Measurements from ENCODE around the gene PSMB4.

The PSMB4 gene

GRCh38 chr1:151369302-151369610 is 30.1 kb upstream of the PSMB4 start:
- peaks cover 27% of the 10 kb centered on the region for H3K4me1 ChIP-seq (ENCODE audit: control insufficient read depth, insufficient read depth, low read length, unreplicated experiment)
- peaks cover 10% of the 10 kb centered on the region; the same call in 1 of the 2 replicates for H3K36me3 ChIP-seq (ENCODE audit: insufficient read depth, low read length)
- H2AFZ ChIP-seq (ENCODE audit: low read length, unreplicated experiment): no peak overlapping the region
- H3K27ac ChIP-seq (ENCODE audit: low read depth, low read length): no peak overlapping the region
- H3K79me2 ChIP-seq (ENCODE audit: control insufficient read depth, insufficient read depth, low read length, unreplicated experiment): no peaks in the 10 kb centered on the region
- H3K4me3 ChIP-seq (ENCODE audit: low read depth, low read length): no peak overlapping the region
- H3K27me3 ChIP-seq (ENCODE audit: insufficient read depth, low read length): no peaks in the 10 kb centered on the region

GRCh38 chr1:151369621-151370048 is 29.7 kb upstream of the PSMB4 start:
- peaks cover 7% of the 10 kb centered on the region; the same call in 1 of the 2 replicates for H3K36me3 ChIP-seq (ENCODE audit: insufficient read depth, low read length)
- H3K27me3 ChIP-seq (ENCODE audit: insufficient read depth, low read length): no peaks in the 10 kb centered on the region
- no peak overlapping the region for H2AFZ ChIP-seq (ENCODE audit: low read length, unreplicated experiment)
- peaks cover 27% of the 10 kb centered on the region for H3K4me1 ChIP-seq (ENCODE audit: control insufficient read depth, insufficient read depth, low read length, unreplicated experiment)
- H3K4me3 ChIP-seq (ENCODE audit: low read depth, low read length): no peak overlapping the region
- H3K27ac ChIP-seq (ENCODE audit: low read depth, low read length): no peak overlapping the region
- H3K79me2 ChIP-seq (ENCODE audit: control insufficient read depth, insufficient read depth, low read length, unreplicated experiment): no peaks in the 10 kb centered on the region

- Histone ChIP-seq H3K4me3 (ENCODE audit: low read depth, low read length) (no peak overlapping the region), H3K27me3 (ENCODE audit: insufficient read depth, low read length) (no peaks in the 10 kb centered on the region), H3K36me3 (ENCODE audit: insufficient read depth, low read length) (0 out of 2 replicates have a peak, but pooled peaks cover under 1% of the 10 kb centered on the region), H3K79me2 (ENCODE audit: control insufficient read depth, insufficient read depth, low read length, unreplicated experiment) (no peaks in the 10 kb centered on the region), H2AFZ (ENCODE audit: low read length, unreplicated experiment) (no peak overlapping the region), H3K4me1 (ENCODE audit: control insufficient read depth, insufficient read depth, low read length, unreplicated experiment) (peaks cover 27% of the 10 kb centered on the region), H3K27ac (ENCODE audit: low read depth, low read length) (no peak overlapping the region)
These were observed 29.0 kb upstream of the PSMB4 start for GRCh38 chr1:151370211-151370911.

DNA sequence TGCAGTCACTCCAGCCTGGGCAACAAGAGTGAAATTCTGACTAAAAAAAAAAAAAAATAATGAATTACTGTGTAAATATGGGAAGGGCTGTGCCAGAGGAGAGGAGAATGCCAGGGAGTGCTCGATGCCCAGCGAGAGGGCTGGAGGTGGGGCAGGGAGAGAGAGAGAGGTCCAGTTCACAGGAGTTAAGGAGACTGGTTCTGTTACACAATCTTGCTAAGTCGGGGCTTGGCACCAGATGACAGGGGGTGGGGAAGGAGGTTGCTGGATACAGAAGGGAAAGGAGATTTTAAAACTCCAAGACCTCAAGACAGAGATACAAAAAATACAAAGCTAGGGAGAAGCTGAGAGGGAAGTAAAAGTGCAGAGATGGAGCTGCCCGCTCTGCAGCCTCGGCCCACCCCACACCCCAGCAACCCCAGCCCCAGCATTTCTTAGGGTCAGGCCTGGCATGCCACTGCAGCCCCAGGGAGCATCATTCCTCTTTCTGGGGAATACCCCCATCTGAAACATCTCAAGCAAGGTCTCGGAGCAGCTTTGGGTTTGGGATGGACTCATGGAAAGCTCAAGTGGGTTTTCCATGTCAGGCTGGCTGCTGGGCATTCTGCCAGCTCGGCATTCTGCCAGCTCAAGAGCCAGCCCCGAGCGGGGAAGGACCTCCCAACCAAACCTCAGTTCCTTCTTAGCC is 27.9 kb upstream of the PSMB4 start:
- peak overlapping the region; percentile 81 for H3K4me3 ChIP-seq (ENCODE audit: low read depth, low read length)

GRCh38 chr1:151372058-151372934 is 27.1 kb upstream of the PSMB4 start, which contains the start of gene SELENBP1:
Gene SELENBP1, minus strand, starts transcription at chr1:151372705. Its CDS starts 64 bp downstream, at chr1:151372641.
- Histone ChIP-seq H2AFZ (ENCODE audit: low read length, unreplicated experiment) (no peak within 1 kb of the TSS), H3K36me3 (ENCODE audit: insufficient read depth, low read length) (no peaks in the 10 kb centered on the region), H3K4me3 (ENCODE audit: low read depth, low read length) (peak within 1 kb of the TSS; percentile 81), H3K27ac (ENCODE audit: low read depth, low read length) (peak within 1 kb of the TSS; percentile 16; the same call in 1 of the 2 replicates), H3K79me2 (ENCODE audit: control insufficient read depth, insufficient read depth, low read length, unreplicated experiment) (no peaks in the 10 kb centered on the region), H3K4me1 (ENCODE audit: control insufficient read depth, insufficient read depth, low read length, unreplicated experiment) (peaks cover 27% of the 10 kb centered on the region), H3K27me3 (ENCODE audit: insufficient read depth, low read length) (no peaks in the 10 kb centered on the region)

More for the DNA sequence above, 27.9 kb upstream of the PSMB4 start:
- Histone ChIP-seq H3K27me3 (ENCODE audit: insufficient read depth, low read length) (no peaks in the 10 kb centered on the region), H3K4me1 (ENCODE audit: control insufficient read depth, insufficient read depth, low read length, unreplicated experiment) (peaks cover 27% of the 10 kb centered on the region), H2AFZ (ENCODE audit: low read length, unreplicated experiment) (no peak overlapping the region), H3K36me3 (ENCODE audit: insufficient read depth, low read length) (no peaks in the 10 kb centered on the region), H3K27ac (ENCODE audit: low read depth, low read length) (peak overlapping the region; percentile 16; the same call in 1 of the 2 replicates), H3K79me2 (ENCODE audit: control insufficient read depth, insufficient read depth, low read length, unreplicated experiment) (no peaks in the 10 kb centered on the region)

GRCh38 chr1:151373196-151373595 is 26.2 kb upstream of the PSMB4 start:
- Histone ChIP-seq H3K4me1 (ENCODE audit: control insufficient read depth, insufficient read depth, low read length, unreplicated experiment) (peaks cover 26% of the 10 kb centered on the region), H3K27me3 (ENCODE audit: insufficient read depth, low read length) (no peaks in the 10 kb centered on the region), H3K79me2 (ENCODE audit: control insufficient read depth, insufficient read depth, low read length, unreplicated experiment) (no peaks in the 10 kb centered on the region), H3K4me3 (ENCODE audit: low read depth, low read length) (no peak overlapping the region), H3K27ac (ENCODE audit: low read depth, low read length) (no peak overlapping the region), H2AFZ (ENCODE audit: low read length, unreplicated experiment) (no peak overlapping the region), H3K36me3 (ENCODE audit: insufficient read depth, low read length) (no peaks in the 10 kb centered on the region)

- Histone ChIP-seq H3K36me3 (ENCODE audit: insufficient read depth, low read length) (no peaks in the 10 kb centered on the region), H3K4me3 (ENCODE audit: low read depth, low read length) (no peak overlapping the region), H3K27me3 (ENCODE audit: insufficient read depth, low read length) (no peaks in the 10 kb centered on the region), H3K79me2 (ENCODE audit: control insufficient read depth, insufficient read depth, low read length, unreplicated experiment) (no peaks in the 10 kb centered on the region), H3K4me1 (ENCODE audit: control insufficient read depth, insufficient read depth, low read length, unreplicated experiment) (peaks cover under 1% of the 10 kb centered on the region), H3K27ac (ENCODE audit: low read depth, low read length) (no peak overlapping the region), H2AFZ (ENCODE audit: low read length, unreplicated experiment) (no peak overlapping the region)
These were observed 22.1 kb upstream of the PSMB4 start for GRCh38 chr1:151377150-151377884.

- H3K27ac ChIP-seq (ENCODE audit: low read depth, low read length): no peak overlapping the region
- H3K4me3 ChIP-seq (ENCODE audit: low read depth, low read length): no peak overlapping the region
- H3K4me1 ChIP-seq (ENCODE audit: control insufficient read depth, insufficient read depth, low read length, unreplicated experiment): no peaks in the 10 kb centered on the region
- H3K27me3 ChIP-seq (ENCODE audit: insufficient read depth, low read length): no peaks in the 10 kb centered on the region
- H3K79me2 ChIP-seq (ENCODE audit: control insufficient read depth, insufficient read depth, low read length, unreplicated experiment): no peaks in the 10 kb centered on the region
- no peak overlapping the region for H2AFZ ChIP-seq (ENCODE audit: low read length, unreplicated experiment)
- H3K36me3 ChIP-seq (ENCODE audit: insufficient read depth, low read length): no peaks in the 10 kb centered on the region
These were observed 14.8 kb upstream of the PSMB4 start for GRCh38 chr1:151384584-151384983.

GRCh38 chr1:151386002-151386401 is 13.4 kb upstream of the PSMB4 start:
- H3K79me2 ChIP-seq (ENCODE audit: control insufficient read depth, insufficient read depth, low read length, unreplicated experiment): no peaks in the 10 kb centered on the region
- no peak overlapping the region for H3K27ac ChIP-seq (ENCODE audit: low read depth, low read length)
- H3K36me3 ChIP-seq (ENCODE audit: insufficient read depth, low read length): no peaks in the 10 kb centered on the region
- no peaks in the 10 kb centered on the region for H3K27me3 ChIP-seq (ENCODE audit: insufficient read depth, low read length)
- H3K4me1 ChIP-seq (ENCODE audit: control insufficient read depth, insufficient read depth, low read length, unreplicated experiment): no peaks in the 10 kb centered on the region
- no peak overlapping the region for H2AFZ ChIP-seq (ENCODE audit: low read length, unreplicated experiment)
- H3K4me3 ChIP-seq (ENCODE audit: low read depth, low read length): no peak overlapping the region
